ENCODE measurements around the gene ACSM3. TPM values are rescaled to one million over a fixed set of nuclear protein-coding genes. Genes with fewer than 3 reads are reported as not detected.

ACSM3 gene
- total RNA-seq, 2 donors from 2014 or later: 1.6 to 1.8 TPM

DNA sequence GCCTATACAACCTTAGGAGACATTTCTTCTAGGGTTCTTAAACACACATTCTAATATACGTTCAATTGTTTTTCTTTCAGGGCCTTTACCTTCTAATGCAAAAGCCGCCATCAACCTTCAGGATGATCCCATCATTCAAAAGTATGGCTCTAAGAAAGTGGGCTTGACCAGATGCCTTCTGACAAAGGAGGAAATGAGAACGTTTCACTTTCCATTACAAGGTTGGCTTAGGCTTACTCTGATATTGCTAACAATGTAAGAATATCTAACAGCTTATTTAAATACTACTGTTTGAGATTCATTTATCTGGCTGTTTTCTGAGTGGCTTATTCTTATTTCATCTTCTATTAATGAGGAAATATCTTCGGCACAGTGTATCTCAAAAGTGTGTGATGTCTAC, 57.9 kb downstream of the ACSM3 start:
- Mint-ChIP-seq H3K4me1 (peaks cover 13% of the 10 kb centered on the region), H3K27me3 (ENCODE audit: insufficient read depth) (no peaks in the 10 kb centered on the region), H3K36me3 (ENCODE audit: low read depth) (peaks cover 11% of the 10 kb centered on the region), H3K4me3 (no peak overlapping the region), H3K27ac (no peak overlapping the region), H3K9me3 (no peaks in the 10 kb centered on the region)
- H3K27me3 ChIP-seq (ENCODE audit: control insufficient read depth, insufficient read depth, low read length, poor library complexity, severe bottlenecking): no peaks in the 10 kb centered on the region
- no peaks in the 10 kb centered on the region for H3K9me3 ChIP-seq (ENCODE audit: control insufficient read depth, low read length)
- no peak for DNase-seq
- H3K36me3 ChIP-seq (ENCODE audit: control insufficient read depth, insufficient read depth, low read length): peaks cover 5% of the 10 kb centered on the region
- TF ChIP-seq, protein P1, sequence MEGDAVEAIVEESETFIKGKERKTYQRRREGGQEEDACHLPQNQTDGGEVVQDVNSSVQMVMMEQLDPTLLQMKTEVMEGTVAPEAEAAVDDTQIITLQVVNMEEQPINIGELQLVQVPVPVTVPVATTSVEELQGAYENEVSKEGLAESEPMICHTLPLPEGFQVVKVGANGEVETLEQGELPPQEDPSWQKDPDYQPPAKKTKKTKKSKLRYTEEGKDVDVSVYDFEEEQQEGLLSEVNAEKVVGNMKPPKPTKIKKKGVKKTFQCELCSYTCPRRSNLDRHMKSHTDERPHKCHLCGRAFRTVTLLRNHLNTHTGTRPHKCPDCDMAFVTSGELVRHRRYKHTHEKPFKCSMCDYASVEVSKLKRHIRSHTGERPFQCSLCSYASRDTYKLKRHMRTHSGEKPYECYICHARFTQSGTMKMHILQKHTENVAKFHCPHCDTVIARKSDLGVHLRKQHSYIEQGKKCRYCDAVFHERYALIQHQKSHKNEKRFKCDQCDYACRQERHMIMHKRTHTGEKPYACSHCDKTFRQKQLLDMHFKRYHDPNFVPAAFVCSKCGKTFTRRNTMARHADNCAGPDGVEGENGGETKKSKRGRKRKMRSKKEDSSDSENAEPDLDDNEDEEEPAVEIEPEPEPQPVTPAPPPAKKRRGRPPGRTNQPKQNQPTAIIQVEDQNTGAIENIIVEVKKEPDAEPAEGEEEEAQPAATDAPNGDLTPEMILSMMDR (conservative IDR thresholded peaks at IDR 0.05): no peak
- peaks cover 9% of the 10 kb centered on the region for H3K4me1 ChIP-seq (ENCODE audit: control insufficient read depth, insufficient read depth, low read length)
- H3K9ac ChIP-seq (ENCODE audit: extremely low read depth, low read length, poor library complexity, severe bottlenecking): no peak overlapping the region
- no peak overlapping the region for H3K4me3 ChIP-seq (ENCODE audit: low read length)
- WGBS, 2 experiments (ENCODE audit: insufficient coverage in 1 of 2, insufficient read length in 1 of 2): 99 to 100% methylated on average over 1 to 3 of the region's 4 CpGs
- H3K27ac ChIP-seq (ENCODE audit: low read depth, low read length): no peak overlapping the region

DNA sequence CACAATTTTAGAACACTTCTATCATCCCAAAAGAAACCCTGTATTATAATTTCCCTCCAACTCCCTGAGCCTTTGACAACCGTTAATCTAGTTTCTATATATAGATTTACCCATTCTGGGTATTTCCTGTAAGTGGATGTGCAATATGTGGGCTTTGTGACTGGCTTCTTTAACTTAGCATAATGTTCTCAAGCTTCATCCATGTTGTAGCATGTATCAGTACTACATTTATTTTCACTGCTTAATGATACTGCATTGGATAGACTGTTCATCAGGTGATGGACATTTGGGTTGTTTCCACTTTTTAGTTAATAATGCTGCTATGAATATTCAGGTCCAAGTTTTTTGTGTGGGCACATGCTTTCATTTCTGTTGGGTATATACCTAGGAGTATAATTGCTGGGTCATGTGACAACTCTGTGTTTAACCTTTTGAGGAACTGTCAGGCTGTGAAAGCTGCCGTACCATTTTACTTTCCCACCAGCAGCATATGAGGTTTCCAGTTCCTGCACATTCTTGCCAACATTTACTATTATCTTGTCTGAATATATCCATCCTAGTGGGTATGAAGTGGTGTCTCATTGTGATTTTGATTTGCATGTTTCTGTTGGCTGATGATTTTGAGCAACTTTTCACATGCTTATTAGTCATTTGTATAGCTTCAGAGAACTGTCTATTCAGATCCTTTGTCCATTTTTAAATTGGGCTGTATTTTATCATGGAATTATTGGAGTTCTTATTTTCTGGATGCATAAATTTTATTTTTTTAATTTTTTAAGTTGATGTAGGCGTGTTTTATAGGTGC, 58.9 kb downstream of the ACSM3 start:
- Histone ChIP-seq H3K36me3 (ENCODE audit: control insufficient read depth, insufficient read depth, low read length) (peaks cover 5% of the 10 kb centered on the region), H3K4me3 (ENCODE audit: low read length) (no peak overlapping the region), H3K9ac (ENCODE audit: extremely low read depth, low read length, poor library complexity, severe bottlenecking) (no peak overlapping the region), H3K4me1 (ENCODE audit: control insufficient read depth, insufficient read depth, low read length) (peaks cover 9% of the 10 kb centered on the region), H3K27me3 (ENCODE audit: control insufficient read depth, insufficient read depth, low read length, poor library complexity, severe bottlenecking) (no peaks in the 10 kb centered on the region), H3K9me3 (ENCODE audit: control insufficient read depth, low read length) (no peaks in the 10 kb centered on the region), H3K27ac (ENCODE audit: low read depth, low read length) (no peak overlapping the region)
- H3K27ac Mint-ChIP-seq: no peak overlapping the region
- TF ChIP-seq, protein P1 (conservative IDR thresholded peaks at IDR 0.05): no peak
- no peaks in the 10 kb centered on the region for H3K27me3 Mint-ChIP-seq (ENCODE audit: insufficient read depth)
- H3K9me3 Mint-ChIP-seq: no peaks in the 10 kb centered on the region
- H3K36me3 Mint-ChIP-seq (ENCODE audit: low read depth): peaks cover 9% of the 10 kb centered on the region
- DNase-seq: no peak
- H3K4me3 Mint-ChIP-seq: no peak overlapping the region
- WGBS, 2 experiments (ENCODE audit: insufficient coverage in 1 of 2, insufficient read length in 1 of 2): 91% methylated on average over 3 of the region's 3 CpGs; no CpG with 5 or more reads in 1 of the 2 experiments
- peaks cover 13% of the 10 kb centered on the region for H3K4me1 Mint-ChIP-seq

DNA sequence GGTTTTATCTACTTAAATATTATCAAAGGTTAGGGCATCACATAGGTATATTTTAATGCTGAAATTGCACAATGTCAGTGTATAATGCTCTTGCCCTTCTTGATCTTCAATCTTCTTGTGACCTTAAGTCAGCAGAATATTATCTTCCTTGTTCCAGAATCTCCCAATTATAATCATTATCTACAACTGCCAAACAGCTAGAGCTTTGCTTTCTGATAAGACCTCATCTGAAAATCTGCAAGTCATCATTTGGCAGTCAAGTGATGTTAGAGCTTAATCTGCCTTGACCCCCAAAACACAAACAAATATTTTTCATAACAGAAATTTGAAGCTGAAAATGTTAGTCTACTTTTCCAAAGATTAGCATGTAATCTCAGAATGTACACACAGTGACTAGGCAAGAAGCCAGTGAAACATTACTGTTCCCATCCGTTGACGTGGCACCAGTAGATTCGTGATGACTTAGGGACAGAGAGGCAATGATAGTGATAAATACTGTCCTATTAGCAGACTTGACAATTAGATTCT, 62.3 kb downstream of the ACSM3 start:
- peaks cover 13% of the 10 kb centered on the region for H3K4me1 Mint-ChIP-seq
- H3K36me3 Mint-ChIP-seq (ENCODE audit: low read depth): peaks cover 6% of the 10 kb centered on the region
- no peaks in the 10 kb centered on the region for H3K9me3 ChIP-seq (ENCODE audit: control insufficient read depth, low read length)
- no peak overlapping the region for H3K27ac Mint-ChIP-seq
- H3K9ac ChIP-seq (ENCODE audit: extremely low read depth, low read length, poor library complexity, severe bottlenecking): no peak overlapping the region
- H3K36me3 ChIP-seq (ENCODE audit: control insufficient read depth, insufficient read depth, low read length): peaks cover 5% of the 10 kb centered on the region
- no peaks in the 10 kb centered on the region for H3K27me3 Mint-ChIP-seq (ENCODE audit: insufficient read depth)
- no peak overlapping the region for H3K4me3 ChIP-seq (ENCODE audit: low read length)
- TF ChIP-seq, protein P1 (conservative IDR thresholded peaks at IDR 0.05): no peak
- no peak overlapping the region for H3K4me3 Mint-ChIP-seq
- no peaks in the 10 kb centered on the region for H3K27me3 ChIP-seq (ENCODE audit: control insufficient read depth, insufficient read depth, low read length, poor library complexity, severe bottlenecking)
- H3K27ac ChIP-seq (ENCODE audit: low read depth, low read length): no peak overlapping the region
- DNase-seq: no peak
- H3K9me3 Mint-ChIP-seq: no peaks in the 10 kb centered on the region
- WGBS, 2 experiments (ENCODE audit: insufficient coverage in 1 of 2, insufficient read length in 1 of 2): 71 to 93% methylated on average over 1 to 3 of the region's 3 CpGs
- H3K4me1 ChIP-seq (ENCODE audit: control insufficient read depth, insufficient read depth, low read length): peaks cover 9% of the 10 kb centered on the region

Measured in endodermal cell (in vitro differentiated cells).